Glomerular visceral epithelial cell (primary cell): ENCODE data around the gene VDAC1.
"Not testable (repeated sequence)": the region's sequence is repeated elsewhere in the genome, so short reads cannot be mapped to it uniquely, and the experiment has no call there.

Source experiments
- DNase-seq: peaks from one replicate; pipeline ENCODE4 v3.0.0-alpha.2; 2016; ENCODE audit errors: extremely low spot score

Gene VDAC1

GRCh38 chr5:133995341-133995740 lies 9.4 kb downstream of the VDAC1 start:
- DNase-seq: no peak

GRCh38 chr5:133994990-133995333 lies 9.8 kb downstream of the VDAC1 start:
- no peak for DNase-seq

DNA sequence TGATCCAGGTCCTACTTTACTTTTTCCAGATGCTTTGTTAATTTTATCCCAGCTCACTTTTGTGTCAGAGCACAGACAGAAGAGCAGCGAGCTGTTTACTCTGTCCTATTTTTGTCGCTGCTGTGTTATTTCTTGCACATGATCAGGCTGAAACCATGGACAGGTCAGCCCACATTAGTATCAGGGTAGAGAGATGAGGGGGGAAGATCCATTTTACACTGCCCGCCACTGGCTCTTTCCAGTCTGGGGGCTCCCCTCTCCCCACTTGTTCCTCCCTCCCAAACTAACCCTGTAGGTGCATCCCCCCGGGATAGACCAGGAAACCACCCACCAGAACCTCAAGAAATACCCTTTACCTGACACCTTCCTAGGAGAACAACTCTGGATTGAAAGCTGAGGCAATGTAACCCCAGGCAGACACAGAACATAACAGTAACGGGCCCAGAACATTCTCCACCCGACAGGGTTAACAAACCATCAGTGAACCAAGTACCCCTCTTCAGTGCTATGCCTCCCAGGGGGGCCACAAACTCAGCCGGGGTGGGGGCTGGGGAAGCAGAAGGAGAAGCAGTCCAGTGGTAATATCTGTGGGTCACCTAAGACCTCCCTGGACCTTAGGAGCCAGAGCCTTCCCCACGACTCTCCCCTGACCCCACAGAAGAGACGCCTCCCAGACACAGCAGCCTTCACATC lies 10.3 kb downstream of the VDAC1 start:
- no peak for DNase-seq

DNA sequence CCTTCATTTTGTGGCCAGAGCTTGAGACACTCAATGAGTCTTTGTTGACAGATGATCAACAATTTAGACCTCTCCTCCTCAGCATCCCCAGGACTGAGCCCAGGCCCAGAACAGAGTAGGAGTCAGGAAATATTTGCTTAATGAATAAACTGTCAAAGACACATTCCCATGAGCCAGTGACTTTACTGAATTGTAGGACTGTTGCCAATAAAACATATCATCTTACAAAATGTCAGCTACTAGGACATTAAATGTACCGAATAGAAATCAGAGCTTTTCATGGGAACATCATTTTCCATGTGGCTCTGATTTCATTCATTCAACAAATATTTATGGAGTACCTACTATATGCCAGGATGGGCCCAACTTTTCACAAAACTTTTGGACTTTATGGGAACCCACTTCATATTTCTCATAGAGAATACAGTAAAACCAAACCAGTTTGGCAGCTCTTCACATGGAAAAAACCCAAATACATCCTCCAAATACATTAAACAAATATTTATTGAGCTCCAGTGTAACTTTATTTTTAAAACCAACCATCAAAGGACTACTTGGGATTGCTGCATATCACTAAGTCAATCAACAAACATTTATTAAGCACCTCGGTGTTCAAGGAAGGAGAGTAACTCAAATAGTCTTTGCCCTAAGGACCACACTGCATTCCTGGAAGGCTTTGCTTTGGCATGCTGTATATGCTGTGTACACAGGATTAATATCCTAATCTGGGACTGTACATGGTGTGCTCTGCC lies 11.4 kb downstream of the VDAC1 start:
- DNase-seq: no peak

- DNase-seq: no peak
Measured at GRCh38 chr5:133992429-133993155, 12.2 kb downstream of the VDAC1 start.

DNA sequence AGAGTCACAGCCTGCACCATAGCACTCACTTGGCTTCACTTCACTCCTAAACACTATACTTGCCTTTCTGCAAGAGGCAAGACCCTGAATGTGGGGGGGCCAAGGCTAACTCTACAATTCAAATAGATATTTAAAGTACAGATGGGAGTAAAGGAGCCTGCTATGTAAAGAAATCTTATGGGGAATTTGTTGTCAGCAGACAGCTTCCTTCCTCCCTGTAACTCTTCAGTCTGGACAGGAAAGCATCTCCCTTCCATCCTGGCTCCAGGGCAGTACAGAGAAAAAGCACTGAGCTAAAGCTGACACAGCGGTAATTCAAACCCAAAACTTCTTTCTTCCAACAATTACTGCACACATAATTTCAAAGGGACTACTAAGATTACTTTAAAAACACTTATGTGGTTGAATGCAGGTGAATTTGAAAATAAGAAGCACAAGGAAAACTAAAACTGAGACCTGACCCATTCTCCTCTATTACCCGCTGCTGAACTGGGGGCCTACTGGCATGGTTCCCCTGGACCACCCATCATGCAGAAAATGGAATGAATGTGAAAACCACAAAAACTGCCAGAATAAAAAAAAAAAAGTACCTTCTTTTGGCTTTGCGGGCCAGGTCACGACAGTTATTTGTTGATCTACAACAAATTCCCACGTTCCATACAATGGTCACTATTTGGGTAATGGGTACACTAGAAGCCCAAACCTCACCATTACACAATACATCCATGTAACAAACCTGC lies 13.4 kb downstream of the VDAC1 start:
- DNase-seq: no peak

- DNase-seq: no peak
Measured at GRCh38 chr5:133990396-133990795, 14.4 kb downstream of the VDAC1 start.

DNA sequence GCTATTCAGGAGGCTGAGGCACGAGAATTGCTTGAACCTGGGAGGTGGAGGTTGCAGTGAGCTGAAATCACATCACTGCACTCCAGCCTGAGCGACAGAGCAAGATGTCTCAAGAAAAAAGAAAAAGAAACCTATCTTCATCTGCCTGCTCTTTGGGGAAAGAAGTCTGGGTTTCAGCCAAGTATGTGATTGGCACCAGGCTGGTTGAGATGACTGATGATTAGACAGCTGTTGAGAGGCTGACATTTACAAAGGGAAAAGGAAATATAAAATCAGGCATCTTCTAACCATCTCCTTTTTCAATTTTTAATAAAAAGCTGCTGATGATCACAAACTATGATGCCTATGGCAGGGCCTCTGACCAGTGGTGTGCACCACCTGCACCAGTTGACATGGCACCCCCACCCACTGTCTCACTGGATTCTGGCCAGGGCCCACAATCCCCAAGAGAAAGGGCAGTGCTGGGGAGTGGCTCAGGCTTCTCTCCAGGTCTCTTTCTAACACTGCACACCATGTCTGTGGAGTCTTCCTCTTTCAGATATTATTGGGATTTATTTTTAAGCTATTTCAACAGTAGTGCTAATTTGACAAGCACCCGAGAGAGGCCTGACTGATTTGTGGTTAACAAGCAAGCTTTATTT lies 19.1 kb downstream of the VDAC1 start:
- DNase-seq: no peak

- DNase-seq: no peak
Measured at GRCh38 chr5:133983674-133984073, 21.1 kb downstream of the VDAC1 start.

DNA sequence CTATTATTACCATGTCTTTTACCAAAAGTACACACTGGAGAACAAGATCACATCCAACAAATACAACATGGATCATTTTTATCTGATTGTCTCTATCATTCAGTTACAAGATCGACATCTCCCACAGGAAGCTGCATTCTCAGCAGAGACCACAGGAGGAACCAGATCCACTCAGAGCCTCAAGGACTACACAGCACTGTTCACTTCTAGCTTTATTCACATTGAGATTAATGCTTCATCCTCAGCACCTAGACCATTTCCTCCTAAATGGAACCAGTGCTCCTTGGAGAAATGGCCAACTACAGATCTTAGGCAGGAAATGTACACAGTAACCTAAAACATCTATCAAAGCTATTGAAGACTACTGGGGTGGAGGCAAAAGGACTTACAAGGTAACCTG lies 23.1 kb downstream of the VDAC1 start:
- DNase-seq: no peak

DNA sequence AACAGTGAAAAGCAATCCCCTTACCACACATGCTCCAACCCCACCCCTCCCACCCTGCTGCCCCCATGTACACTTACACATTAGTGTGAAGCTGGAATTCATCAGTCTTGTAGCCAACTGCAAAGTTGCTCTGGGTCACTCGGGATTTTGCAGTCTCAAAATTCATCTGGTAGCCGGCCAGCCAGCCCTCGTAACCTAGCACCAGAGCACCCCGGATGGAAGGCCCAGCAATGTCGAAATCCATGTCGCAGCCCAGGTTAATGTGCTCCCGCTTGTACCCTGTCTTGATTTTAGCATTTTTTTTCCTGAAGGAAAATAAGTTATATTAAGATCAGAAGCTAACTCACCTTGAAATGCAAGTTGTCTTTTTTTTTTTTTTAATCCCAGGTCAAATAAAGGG lies 24.1 kb downstream of the VDAC1 start:
- DNase-seq: no peak

DNA sequence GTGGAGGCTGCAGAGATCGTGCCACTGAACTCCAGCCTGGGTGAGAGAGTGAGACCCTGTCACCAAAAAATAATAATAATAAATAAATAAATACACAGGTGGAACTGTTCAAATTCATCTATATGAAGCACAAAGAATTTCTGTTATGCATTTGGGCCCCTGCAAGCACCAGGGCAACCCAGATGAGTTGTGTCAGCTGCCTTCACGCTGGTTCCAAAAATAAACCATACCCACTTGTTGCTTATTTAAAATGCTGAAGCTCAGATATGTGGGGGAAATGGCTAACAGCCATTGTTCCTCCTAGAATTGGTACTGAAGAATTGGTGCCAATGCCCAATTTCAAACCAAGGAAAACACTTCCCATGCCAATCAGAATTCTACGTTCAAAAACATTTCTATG lies 25.8 kb downstream of the VDAC1 start:
- DNase-seq: no peak

DNA sequence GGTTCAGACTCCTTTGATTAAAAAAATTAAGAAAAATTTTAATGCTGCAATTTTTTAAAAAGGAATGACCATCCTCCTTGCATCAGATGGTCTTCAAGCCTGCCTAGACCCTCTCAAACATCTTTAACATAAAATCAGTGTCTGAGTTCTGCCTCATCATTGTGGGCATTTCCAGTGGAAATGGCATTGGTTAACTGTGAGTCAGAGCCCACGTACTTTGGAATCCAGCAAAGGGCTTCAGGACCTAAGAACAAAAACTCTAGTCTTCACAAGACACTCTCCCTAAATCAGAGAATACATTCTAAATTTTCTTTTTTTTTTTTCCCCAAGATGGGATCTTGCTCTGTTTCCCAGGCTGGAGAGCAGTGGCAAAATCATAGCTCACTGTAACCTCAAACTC lies 26.9 kb downstream of the VDAC1 start:
- DNase-seq: peak; percentile 63

DNA sequence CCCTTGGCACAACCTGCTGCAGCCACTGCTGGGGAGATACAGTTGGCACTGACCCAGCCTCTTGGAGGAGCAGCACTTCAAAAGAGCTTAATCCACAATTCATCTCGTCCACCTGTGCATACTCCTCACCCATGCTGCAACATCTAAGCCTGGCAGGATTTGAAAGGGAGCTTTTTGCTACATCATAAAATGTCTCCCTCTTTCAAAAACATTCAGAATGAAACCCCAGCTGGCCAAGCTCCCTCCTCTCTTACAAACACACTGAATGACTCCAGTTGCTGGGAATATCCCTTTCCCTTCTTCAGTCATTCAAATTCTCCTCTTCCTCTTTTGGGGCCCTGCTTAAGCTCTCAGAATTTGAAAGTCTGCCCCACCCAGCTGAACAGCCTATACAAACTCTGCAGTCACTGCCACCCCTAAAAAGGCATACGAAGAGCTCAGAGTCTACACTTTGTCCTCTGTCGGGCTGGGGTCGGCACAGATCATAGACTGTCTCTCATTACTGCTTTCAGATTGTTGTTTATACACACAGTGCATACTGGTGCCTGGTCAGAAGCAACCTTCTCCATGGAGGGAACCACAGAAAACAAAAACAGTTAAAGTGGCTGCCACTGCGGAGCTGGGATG lies 27.5 kb downstream of the VDAC1 start:
- DNase-seq: no peak

DNA sequence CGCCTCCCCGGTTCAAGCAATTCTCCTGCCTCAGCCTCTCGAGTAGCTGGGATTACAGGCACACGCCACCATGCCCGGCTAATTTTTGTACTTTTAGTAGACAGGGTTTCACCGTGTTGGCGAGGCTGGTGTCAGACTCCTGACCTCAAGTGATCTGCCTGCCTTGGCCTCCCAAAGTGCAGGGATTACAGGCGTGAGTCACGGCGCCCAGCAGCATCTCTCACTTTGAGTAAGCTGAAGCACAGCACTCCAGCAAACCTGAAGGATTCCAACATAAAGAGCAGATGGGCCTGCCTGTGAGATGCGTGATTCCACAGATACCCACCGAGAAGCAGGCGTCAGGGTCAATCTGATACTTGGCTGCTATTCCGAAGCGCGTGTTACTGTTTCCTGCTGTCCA lies 29.2 kb downstream of the VDAC1 start:
- DNase-seq: not testable (repeated sequence)

DNA sequence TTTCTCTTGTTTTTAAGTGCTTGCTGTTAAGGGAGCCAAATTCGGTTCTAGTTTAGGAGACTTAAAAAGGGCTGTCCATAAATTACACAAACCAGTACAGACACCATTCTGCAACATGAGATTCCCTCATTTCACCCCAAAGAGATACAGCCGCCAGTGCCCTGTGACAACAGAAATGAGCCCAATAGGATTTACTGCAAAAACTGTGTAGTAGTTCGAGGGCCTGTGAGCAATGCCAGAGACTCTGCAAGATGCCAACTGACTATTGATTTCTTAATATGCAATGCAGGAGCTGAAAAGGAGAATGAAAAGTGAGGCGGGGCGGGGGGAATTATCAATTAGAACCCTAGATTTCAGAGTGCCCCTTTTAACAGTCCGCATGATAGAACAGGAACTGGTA lies 30.6 kb downstream of the VDAC1 start:
- DNase-seq: no peak

DNA sequence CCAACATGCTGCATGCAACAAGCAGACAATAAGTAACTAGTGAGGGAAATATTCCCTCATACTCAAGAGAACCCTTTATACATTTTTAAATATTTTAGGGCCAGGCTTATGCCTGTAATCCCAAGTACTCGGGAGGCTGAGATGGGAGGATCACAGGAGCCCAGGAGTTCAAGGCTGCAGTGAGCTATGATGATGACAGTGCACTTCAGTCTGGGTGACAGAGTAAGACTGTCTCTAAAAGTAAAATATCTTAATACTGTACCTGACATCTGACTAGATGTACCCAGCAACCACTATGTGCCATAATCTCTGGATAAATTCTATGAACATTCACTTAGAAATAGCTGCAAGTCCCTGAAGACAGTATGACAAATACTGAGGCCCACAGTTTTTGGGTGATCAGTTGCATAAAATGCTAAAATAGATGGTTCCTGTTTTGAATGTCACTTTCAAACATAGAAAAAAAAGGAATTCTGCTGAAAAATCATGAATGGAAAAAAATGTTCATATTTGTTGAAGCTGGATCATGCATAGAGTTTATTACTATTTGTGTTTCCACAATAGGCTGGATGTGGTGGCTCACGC lies 34.4 kb downstream of the VDAC1 start:
- DNase-seq: no peak

DNA sequence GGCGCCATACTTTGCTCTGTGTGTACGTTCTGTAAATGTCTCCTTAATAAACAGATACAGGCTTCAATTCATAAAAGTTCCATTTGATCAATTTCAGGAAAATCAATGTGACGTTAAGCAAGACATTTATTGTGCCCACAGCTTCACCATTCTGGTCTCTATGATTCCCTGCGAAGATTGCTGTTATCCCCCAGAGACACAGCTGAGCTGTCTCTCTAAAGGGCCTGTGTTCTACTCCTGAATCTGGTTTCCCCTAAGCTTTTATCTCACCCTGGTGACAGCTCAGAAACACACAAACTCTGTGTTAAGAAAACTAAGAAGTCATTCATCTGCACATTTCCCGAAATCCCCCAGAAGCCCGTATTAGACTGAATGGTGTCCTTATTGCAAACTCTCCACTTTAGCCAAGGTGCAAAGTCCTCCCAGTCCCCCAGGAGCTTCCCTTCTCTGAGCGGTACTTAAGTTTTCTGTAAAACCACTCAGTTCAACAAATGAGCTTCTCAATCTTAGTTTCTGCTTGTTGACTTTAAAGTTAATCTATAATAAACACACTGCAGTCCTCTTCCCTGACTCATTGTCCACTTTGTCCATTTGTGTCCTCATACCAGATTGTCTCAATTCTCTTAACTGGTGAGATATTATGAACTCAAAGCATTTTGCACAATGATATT lies 35.0 kb downstream of the VDAC1 start:
- peak; percentile 68 for DNase-seq

DNA sequence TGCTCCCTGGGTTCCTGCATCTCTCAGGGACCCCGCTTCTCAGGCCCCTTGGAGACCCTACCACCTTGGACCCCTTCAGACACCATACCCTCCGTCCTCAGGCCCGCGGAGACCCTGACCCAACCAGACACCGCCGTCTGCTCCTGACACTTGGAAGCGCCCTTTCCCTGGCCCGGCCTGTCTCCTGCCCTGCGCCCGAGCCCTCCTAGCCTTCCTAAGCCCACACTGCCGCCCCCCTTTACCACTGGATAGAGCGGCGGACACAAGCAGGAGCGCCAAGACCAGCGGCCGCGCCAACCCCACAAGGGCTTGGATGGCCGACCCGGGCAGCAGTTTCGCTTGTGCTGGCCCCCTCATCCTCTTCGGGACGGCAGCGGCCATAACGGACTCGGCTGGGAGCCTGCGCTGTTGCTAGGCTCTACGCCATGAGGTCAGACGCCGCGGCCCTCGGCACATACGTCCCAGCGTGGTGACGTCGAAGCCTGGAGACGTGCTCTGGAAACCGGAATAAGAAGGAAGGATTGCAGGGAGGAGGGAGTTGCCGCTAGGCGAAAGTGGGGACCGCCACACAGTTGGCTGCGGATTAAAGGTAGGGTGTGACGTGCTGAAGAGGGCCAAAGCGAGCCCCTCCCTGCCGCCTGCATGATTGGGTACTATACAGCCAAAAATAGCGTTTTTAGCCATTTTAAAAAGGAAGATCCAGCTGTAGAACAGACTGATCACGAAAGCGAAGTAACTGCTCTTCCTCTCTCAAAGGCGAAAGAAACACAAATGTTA lies 36.4 kb downstream of the VDAC1 start, which contains the start of gene C5orf15:
Gene C5orf15 (minus strand): TSS at position 422 of the 777 bp plus-strand sequence. CDS start 41 bp downstream, at position 381.
- peak; percentile 98 for DNase-seq
